ENCODE data around the gene CPNE1. TPM values are rescaled to one million over a fixed set of nuclear protein-coding genes. Genes with fewer than 3 reads are reported as not detected.
A peak's percentile ranks its signal among the peaks of the same experiment; 100 is the strongest.
"Not testable (repeated sequence)": the region's sequence is repeated elsewhere in the genome, so short reads cannot be mapped to it uniquely, and the experiment has no call there.

The CPNE1 gene
- total RNA-seq, 1 experiment from 2014 or later, result 64.5 TPM

DNA sequence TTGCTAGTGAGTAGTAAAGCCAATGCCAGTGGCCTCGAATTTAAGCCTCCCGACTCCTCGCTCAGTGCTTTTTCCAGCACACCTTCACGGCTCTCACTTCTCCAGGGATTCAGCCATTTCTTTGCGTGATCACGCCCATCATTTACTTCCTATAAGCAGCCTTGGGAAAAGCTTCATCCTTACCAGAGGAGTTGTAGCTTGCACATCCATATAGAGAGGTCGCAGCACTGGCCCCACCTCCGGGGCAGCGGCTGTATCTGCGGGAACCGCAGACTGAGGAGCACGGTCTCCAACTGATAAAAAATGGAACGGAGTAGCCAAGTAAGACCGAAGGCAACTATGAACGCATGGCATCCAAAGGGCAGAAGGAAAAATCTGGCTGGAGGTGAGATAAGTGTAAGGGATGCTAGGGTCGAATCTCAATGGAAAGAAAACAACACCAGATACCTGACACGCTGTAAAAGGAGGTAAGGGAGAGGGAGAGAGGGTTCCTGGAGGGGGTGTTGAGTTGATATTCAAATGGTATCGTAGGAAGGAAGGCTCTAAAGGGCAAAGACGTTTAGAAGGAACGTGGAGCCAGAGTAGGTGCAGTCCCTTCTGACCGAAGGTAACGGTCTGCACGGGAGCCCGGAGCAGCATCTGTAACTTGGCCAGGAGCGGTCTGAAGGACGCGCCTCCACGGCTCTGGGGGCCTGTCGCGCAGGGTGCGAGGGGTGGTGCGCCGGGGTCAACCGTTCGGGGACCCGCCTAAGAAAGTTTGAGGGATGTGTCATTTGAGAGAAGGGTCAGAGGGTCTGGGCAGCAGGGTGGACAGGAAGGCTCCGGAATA, 33.8 kb upstream of the CPNE1 start:
- DNase-seq (ENCODE audit: low read depth), result no peak

GRCh38 chr20:35697696-35698297, 33.1 kb upstream of the CPNE1 start:
- DNase-seq (ENCODE audit: low read depth), result no peak

DNA sequence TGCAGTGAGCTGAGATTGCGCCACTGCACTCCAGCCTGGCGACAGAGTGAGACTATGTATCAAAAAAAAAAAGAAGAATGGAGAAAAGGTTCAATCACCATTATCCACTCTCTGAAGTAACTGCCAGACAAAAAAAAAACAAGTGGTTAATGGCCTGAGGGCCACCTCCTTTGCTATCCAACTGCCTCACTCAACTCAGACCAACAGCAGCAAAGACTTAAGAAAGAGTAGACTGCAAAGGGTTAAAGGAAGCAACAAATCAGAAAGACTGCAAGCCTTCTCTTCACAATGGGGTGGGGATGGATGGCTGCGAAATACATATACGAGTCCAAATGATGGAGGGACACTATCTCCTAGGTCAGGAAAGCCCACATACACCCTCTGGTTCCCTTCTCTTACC, 31.3 kb upstream of the CPNE1 start:
- DNase-seq (ENCODE audit: low read depth), result no peak

- no peak for DNase-seq (ENCODE audit: low read depth)
Measured at GRCh38 chr20:35695245-35695749, 30.6 kb upstream of the CPNE1 start.

- DNase-seq (ENCODE audit: low read depth), result no peak
Measured at GRCh38 chr20:35690265-35690664, 25.6 kb upstream of the CPNE1 start.

DNA sequence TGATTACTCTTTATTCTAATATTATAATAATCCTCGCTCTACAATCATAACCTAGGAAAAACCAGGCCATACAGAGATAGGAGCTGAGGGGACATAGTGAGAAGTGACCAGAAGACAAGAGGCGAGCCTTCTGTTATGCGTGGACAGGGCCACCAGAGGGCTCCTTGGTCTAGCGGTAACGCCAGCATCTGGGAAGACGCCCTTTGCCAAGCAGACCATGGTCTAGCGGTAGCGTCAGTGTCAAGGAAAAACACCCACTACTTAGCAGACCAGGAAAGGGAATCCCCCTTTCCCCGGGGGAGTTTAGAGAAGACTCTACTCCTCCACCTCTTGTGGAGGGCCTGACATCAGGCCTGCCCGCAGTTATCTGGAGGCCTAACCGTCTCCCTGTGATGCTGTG, 22.2 kb upstream of the CPNE1 start:
- DNase-seq (ENCODE audit: low read depth), result peak; percentile 16

DNA sequence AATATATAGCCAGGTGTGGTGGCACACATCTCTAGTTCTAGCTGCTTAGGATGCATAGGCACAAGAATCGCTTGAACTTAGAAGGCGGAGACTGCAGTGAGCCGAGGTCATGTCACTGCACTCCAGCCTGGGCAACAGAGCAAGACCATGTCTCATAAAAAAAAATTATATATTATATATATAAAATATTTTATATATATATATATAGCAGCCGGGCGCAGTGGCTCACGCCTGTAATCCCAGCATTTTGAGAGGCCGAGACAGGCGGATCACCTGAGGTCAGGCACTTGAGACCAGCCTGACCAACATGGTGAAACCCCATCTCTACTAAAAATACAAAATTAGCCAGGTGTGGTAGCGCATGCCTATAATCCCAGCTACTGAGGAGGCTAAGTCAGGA, 20.7 kb upstream of the CPNE1 start:
- not testable (repeated sequence) for DNase-seq (ENCODE audit: low read depth)

GRCh38 chr20:35681960-35682359, 17.3 kb upstream of the CPNE1 start:
- no peak for DNase-seq (ENCODE audit: low read depth)

DNA sequence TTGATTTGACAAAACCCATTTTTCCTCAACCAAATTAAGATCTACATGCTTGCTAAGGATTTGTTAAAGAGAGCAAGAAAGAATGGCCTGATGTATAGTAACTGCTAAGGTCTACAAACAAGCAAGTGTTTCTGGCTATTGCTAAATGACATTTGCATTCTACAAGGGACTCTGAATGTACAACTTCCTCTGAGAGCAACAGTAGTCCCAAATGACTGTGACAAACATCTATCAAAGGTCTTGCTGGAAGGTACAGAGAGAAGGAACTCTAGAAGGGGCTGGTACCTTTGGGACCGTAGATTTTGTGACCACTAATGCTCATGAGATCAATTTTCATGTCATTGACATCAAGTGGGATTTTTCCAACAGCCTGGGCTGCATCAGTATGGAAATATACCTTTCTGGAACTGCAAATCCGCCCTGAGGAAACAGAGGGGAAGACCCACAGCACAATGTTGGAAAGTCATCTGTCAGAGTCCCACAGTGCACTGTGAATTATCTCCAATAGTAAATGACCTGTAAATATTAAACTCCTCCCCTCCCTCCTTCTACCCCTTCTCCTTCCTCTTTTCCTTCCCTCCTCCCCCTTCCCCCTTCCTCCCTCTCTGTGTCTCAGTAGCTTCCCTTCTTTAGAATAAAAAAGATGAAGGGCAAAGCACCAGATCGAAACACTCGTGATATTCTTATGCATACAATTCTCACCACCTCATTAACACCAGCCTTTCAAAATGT, 15.9 kb upstream of the CPNE1 start:
- DNase-seq (ENCODE audit: low read depth), result no peak

- no peak for DNase-seq (ENCODE audit: low read depth)
Measured at GRCh38 chr20:35674921-35675320, 10.2 kb upstream of the CPNE1 start.

DNA sequence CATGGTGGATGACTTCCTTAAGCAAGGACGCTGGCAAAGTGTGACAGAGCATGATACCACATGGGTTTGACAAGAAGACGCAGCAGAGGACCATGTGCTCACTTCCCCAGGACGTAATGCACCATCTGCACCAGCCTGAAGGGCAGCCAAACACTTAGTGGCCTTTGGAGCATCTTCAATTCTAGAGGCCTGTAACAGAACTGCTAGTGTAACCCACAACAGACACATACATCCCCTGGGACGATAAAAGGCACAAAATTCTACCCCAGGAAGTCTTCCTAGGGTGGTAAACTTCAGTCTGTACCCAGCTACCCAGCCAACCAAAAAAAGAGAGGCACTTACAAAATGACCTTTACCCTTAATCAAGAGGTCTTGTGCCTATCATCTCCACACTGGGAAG, 9.2 kb upstream of the CPNE1 start:
- no peak for DNase-seq (ENCODE audit: low read depth)

- DNase-seq (ENCODE audit: low read depth), result no peak
Measured at GRCh38 chr20:35669681-35670080, 5.0 kb upstream of the CPNE1 start.

DNA sequence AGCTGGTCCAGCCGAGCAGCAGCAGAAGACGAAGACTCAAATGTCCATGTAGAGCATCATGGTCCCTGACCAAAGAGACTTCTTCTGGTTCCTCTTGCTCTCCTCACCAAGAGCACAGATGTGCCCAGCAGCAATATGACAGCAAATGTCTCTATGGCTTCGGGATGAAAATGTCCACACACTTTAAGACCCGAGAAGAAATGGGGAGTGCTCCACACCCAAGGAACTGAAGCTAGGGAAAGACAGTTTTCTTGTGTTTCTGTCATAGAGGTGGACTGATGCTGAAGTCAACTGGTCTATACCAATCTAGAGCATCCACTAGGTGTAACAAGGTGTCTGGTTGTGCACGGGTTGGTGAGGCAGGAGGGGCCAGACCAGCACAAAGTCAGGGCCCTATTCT, 4.5 kb upstream of the CPNE1 start:
- DNase-seq (ENCODE audit: low read depth), result no peak

DNA sequence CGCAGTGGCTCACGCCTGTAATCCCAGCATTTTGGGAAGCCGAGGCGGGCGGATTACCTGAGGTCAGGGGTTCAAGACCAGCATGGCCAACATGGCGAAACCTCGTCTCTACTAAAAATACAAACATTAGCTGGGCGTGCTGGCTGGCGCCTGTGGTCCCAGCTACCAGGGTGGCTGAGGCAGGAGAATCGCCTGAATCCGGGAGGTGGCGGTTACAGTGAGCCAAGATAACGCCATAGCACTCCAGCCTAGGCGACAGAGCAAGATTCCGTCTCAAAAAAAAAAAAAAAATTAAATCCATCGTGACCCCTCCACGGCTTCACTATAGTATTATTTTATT, 1.2 kb upstream of the CPNE1 start:
- no peak for DNase-seq (ENCODE audit: low read depth)

GRCh38 chr20:35663516-35664465, 909 bp downstream of the CPNE1 start:
- DNase-seq (ENCODE audit: low read depth), result peak; percentile 27

DNA sequence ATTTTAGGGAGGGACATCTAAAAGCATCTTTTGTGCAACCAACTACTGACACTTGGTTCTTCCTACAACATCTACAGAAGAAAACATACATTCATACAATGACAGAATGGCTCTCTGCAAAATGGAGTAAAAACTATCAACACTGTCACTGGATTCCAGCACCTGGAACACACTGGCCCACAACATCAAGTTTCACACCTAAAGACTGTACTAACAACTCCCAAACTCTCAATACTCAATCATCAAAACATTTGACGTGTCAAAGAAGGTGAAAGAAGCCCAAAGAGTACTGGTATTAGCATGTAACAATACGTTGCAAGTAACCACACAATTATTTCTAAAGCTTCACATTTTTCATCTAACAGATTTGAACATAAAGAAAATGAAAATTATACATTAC, 2.1 kb downstream of the CPNE1 start:
- no peak for DNase-seq (ENCODE audit: low read depth)

- DNase-seq (ENCODE audit: low read depth), result no peak
Measured at GRCh38 chr20:35661908-35662307, 2.8 kb downstream of the CPNE1 start.

DNA sequence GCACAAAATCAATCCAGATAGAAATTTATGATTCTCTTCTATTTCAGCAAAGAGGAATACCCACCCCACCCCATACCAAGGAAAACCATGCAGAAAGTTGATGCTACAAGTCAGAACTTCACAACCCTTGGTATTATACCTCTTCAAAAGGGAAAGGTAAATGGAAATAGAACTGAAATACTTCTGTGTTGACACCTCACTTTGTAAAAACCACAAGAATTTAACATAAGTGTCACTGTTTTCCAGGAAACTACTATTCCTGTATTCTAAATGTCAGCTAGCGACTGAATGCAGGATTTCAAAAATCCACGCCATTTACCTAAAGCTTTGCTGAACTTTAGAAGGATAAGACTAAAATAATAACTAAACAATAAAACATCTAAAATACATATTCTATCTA, 3.6 kb downstream of the CPNE1 start:
- no peak for DNase-seq (ENCODE audit: low read depth)

GRCh38 chr20:35660122-35660937, 4.4 kb downstream of the CPNE1 start:
- no peak for DNase-seq (ENCODE audit: low read depth)

GRCh38 chr20:35657271-35657670, 7.4 kb downstream of the CPNE1 start:
- no peak for DNase-seq (ENCODE audit: low read depth)

DNA sequence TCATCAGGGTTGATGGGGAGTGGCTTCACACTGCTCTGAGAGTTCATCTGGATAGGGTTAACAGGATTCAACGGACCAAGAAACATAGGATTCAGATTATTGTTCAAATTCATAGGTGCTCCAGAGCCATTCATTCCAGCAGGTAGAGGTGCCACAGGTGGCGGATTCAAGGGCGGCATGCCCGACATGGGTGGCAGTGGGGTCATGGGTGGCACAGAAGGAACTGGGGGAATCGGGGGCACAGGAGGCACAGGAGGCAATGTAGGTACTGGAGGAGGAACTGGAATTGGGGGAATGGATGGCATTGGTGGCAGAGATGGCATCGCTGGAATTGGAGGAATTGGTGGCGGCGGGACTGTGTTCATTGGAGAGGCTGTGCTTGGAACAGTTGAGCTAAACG, 10.3 kb downstream of the CPNE1 start:
- no peak for DNase-seq (ENCODE audit: low read depth)
